HG03575 (cell line): ENCODE measurements around the gene SART1.
"Not testable (repeated sequence)": the region's sequence is repeated elsewhere in the genome, so short reads cannot be mapped to it uniquely, and the experiment has no call there.

Experiments used
- ATAC-seq: cut with Tn5 transposase; IDR thresholded peaks from one replicate; pipeline ENCODE4 v1.9.1; 2021; ENCODE audit not compliant: unreplicated experiment, insufficient number of reproducible peaks, low FRiP score; ENCODE audit errors: extremely low read depth

Gene SART1

DNA sequence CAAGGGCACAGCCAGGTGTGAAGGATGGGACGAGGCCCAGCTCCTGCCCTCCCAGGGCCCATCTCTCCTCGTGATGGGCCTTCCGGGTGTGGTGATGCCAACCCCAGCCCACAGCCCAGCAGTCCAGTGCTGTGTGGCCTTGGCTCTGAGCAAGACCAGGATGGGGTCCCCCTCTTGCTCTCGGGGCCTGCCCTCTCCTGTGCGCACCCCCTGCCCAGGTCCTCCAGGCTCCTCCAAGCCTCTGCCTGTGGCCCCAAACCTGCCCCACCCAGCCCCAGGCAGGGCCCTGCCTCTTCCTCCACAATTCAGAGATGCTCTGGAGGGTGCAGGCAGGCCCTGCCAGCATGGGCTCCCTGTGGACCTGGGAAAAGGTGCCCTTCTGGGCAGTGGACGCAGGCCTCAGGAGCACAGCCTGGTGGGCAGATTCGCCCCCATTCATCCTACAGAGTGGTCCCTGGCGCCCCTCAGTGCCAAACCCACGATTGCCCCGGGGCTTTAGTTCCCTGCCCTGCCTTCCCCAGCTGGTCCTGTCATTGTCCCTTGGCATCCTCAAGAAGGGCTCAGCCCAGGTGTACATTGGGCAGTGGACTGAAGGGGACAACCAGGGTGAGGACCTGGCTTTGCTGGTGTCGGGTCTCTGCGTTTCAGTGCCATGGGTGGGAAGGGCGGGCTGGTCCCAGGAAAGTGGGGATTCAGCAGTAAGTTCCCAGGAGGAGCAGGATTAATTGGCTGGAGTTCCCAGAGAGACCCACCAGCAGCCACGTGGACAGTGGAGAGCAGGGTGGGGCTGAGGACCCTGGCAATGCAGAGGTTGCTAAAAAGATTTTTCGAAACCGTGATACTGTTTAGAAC is 20.7 kb downstream of the SART1 start:
- no peak for ATAC-seq

DNA sequence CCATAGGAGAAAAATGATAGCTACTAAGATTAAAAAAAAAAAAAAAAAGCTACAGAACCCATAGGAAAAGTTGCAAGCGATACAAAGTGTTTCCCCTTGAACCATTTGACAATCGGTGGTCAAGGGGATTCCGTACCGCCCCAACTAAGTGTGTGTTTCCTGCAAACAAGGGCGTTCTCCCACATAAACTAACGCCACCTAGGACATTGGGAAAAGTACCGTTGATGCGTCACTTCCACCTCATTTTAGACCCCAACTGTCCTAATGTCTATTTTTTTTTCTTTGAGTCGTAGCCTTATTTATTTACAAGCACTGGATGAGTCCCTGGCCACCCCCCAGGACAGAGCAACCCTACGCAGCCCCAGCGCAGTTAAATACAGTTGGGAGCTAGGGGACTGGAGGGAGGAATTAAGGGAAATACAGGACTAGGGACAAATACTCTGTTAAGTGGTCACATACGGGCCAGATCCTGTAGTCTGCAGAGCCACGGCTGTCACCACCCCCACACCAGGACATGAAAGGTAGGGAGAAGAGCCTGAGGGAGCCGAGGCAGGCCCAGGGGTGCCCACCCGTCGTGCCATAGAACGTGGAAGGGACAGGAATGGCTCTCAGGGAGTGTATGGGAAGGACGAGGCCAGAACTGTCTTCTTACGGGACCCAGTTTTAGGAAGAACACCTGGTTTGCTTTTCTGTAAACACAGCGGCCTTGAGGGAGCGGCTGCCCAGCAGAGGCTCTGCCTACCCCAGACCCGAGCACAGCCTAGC is 21.5 kb downstream of the SART1 start:
- ATAC-seq, result no peak

DNA sequence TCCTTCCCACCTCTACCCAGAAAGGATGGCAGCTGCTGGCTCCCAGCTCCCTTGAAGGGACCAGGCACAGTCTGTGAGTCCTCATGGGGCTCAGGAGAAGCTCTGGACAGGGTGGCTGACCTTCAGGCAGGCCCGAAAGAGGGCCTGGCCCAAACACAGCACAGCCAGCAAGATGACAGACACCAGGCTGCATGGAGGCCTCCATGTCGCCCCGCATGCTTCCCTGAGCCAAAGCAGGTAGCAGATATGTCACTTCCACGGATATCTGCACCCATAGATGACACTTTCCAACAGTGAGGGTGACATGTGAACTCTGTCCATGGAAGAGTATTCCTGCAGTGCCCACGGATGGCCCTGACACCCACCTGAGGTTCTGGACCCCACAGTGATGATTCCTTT is 22.1 kb downstream of the SART1 start:
- ATAC-seq, result no peak

DNA sequence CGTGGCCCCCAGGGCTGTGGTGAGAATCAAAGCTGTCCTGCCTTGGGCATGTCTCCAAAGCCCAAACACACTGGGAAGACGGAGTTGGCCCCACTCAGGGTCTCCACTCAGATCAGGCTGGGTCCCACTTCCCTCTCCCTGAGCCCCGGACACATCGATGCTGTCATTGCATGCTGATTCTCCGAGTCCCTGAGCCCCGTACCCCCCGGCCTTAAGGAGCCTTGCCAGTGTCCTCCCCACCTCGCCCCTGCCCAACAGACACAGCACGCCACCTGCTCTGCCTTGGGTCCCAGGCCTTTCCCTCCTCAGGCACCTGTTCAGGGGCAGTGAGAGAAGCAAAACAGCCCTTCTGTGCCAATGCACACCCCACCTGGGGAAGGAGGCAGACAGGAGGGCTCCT is 25.8 kb downstream of the SART1 start:
- ATAC-seq, result no peak

DNA sequence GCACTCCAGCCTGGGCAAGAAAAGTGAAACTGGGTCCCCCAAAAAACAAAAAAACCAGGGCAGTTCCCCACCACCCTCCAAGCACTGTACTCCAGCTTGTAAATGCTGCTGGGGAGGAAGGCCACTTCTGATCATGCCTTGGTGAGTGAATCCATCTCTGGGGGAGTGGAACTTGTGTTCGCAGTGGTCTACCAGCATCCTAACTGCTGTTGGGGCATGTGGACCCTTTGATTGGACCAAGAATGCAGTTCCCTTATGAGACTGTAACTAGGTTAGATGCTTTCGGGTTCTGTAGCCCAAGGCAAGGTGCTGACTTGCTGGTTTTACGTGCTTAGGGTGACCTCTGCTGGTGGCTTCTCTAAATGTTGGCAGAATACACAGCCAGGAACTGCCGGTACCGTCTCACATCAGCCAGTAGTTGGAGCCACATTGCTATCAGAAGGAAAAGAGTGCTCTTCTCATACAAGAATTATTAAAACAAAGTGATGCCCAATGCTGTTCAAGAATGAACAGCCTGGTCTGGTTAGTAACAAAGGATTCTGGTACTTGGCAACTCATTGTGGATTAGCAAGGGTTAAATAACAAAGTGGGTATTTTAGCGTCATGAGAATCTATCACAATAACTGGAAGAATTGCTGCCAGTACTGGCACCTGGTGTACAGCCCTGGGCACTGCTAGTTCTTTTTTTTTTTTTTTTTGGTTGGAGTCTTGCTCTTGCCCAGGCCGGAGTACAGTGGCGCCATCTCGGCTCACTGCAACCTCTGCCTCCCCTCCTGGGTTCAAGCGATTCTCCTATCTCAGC is 27.5 kb downstream of the SART1 start:
- peak; percentile 72 for ATAC-seq

- no peak for ATAC-seq
Observed at GRCh38 chr11:65992056-65992455, 30.5 kb downstream of the SART1 start.

GRCh38 chr11:65997286-65997685 is 35.8 kb downstream of the SART1 start:
- ATAC-seq, result no peak

DNA sequence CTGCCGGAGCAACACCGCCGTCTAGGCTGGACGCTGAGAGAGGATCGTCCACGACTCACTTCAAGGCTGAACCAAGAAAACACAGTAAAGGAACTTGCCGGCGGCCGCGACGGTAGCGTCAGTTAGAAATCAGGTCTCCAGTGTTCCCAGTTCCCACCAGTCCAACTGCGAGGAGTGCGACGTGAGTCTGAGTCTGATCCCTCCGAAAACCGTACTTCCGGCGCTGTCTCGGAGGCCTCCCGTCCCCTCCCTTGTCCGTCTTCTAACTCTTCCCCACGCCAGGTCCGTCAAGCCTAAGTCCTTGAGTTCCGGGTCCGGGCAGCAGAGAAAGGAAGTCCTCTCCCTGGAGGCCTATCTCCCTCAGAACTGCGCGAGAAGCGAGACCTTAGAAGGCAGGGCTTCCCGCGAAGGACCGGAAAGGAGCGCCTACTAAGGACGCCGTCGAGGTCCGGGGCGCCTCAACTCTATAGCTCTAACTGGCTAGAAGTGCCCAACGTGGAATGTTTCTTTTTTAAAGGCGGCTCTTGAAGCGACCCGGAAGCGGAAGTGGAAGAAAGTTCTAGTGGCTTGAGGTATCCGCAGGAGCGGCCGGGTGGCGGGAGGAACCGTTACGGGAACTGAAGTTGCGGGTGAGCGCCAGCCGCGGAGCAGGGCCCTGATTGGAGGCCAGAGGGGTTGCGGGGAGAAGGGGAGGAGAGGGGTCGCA is 40.6 kb downstream of the SART1 start, which contains the start of the genes BANF1 and EIF1AD:
TSS of gene BANF1 (plus strand) at position 562 of the 706 bp plus-strand sequence. CDS start 748 bp downstream, outside the sequence.
TSS of gene EIF1AD (minus strand) at position 216 of the 706 bp plus-strand sequence. CDS start 1,768 bp downstream, outside the sequence.
- ATAC-seq, result peak; percentile 66

GRCh38 chr11:66002648-66003225 is 41.2 kb downstream of the SART1 start:
- ATAC-seq, result no peak

GRCh38 chr11:66003291-66003690 is 41.8 kb downstream of the SART1 start:
- no peak for ATAC-seq

- no peak for ATAC-seq
Observed at GRCh38 chr11:66004186-66004585, 42.7 kb downstream of the SART1 start.

- ATAC-seq, result no peak
Observed at GRCh38 chr11:66006134-66006890, 44.8 kb downstream of the SART1 start.

DNA sequence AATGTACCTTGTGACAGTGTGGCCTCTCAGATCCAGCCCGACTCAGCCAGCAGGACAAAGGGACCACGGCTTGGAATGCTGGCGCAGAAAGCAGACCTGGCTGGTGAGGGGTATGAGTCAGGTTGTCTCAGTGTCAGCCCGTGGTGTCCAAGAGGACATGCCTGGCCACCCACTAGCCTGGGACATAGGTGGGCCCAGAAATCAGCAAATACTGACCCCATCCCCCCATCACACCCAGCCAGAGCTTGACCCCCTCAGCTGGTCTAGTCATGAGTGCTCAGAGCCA is 45.3 kb downstream of the SART1 start:
- no peak for ATAC-seq

DNA sequence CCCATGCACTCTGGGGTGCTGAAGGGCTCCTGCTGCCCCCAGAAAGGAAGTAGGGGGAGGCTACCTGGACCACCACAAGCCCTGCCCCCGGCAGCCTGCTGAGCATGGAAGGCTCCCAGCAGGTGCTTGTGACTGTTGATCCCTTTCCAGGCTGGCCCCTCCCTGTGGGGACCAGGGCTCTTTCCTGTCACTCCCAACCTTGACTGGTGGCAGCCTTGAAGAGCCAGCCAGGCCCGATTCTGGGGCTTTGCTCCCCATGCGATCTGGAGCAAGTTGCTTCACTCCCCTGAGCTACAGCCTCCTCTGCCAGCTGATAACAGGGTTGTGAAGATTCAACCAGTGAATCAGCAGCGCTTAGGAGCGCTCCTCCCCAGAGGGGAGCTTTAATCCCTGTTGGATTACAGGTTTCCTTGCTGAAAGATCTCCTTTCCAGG is 45.7 kb downstream of the SART1 start:
- no peak for ATAC-seq

DNA sequence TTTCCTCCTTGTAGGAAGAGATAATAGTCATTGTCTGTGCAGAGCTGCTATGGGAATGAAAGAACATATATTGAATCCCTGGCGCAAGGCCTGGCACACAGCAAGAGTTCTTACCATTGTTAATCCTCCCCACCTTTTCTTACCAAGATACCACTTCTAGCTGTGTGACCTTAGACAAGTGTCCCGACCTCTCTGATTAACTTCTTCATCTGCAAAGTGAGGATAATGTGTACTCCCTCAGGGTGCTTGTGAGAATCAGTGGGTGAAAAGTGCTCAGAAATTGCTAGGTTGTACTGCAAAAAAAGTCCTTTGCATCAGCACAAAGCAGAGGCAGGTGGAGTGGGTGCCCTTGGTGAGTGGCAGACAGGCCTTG is 46.5 kb downstream of the SART1 start:
- ATAC-seq, result no peak

DNA sequence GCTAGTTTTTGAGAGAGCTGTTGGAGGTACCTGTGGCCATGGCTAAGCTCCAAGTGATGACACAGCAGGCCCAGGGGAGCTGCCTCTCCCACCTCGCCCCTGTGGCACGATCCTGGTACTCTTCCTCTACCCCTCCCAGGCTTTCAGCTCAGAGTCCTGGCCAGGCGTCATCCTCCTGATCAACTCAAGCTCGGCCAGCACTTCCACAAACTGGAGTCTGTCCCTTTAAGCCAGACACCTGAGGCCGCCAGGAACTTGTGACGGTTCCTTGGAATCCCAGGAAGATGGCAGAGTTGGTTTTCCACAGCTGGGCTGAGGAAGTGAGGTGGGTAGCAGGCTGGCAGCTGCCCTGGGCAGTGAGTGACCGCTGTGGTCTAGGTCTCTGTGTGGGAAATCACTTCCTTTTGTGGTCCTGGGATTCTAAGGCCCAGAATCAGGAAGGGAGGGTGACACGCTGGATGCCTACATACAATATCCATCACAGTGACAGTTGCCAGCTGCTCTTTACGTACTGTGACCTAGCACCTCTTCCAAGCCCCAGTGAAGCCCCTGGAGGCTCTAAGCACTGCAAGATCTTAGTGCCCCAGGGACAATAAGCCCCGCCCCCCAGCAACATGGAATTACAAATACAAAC is 47.1 kb downstream of the SART1 start:
- no peak for ATAC-seq

DNA sequence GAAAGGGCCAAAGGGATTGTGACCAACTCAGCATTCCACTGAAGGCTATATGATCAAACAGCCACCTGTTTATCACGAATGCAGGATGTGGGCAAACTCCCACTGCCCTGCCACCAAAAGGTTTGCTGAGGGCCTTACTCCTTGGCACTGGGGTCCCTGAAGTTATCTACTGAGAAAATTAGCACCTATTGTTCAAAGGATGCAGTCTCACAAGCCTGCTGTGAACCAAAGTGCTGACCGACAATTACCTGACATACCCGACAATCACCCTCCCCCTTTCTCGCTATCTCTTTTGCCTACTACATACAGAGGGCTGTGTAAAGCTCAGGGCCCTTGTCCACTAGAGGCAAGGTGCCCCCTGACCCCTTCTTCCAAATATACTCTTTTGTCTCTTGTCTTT is 48.5 kb downstream of the SART1 start:
- not testable (repeated sequence) for ATAC-seq
